HL-60/S4 treated with phorbol 12-myristate 13-acetate at 8.2 ng/mL for 4 days and 3 days (cell line): ENCODE data around the gene PDE8A.

Experiments
- in situ Hi-C: fragments of 300-500 bp; cut with MboI; formaldehyde crosslinking; loops from 2 replicates; pipeline ENCODE4 v1.15.0; 2022; ENCODE audit warnings: low sequenced_read_pairs

The PDE8A gene

DNA sequence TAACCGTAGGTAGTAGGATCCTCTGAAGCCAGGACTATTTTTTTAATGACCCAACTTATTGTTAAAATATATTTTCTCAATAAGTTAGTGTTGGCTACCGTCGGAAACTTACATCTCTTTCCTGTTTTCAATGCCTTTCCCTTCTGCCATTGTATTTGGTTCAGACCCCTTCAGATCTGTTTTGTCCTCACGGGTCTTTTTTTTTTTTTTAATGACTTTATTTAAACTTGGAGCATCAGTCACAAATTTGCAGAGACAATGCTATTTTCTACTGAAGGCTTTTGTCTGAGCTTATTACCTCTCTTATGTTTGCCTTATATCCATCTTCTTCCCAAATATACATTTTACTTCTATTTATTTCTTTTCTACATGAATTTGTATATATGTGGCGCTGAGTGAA is 47.6 kb downstream of the PDE8A start:
- in situ Hi-C loops = no loop called here

DNA sequence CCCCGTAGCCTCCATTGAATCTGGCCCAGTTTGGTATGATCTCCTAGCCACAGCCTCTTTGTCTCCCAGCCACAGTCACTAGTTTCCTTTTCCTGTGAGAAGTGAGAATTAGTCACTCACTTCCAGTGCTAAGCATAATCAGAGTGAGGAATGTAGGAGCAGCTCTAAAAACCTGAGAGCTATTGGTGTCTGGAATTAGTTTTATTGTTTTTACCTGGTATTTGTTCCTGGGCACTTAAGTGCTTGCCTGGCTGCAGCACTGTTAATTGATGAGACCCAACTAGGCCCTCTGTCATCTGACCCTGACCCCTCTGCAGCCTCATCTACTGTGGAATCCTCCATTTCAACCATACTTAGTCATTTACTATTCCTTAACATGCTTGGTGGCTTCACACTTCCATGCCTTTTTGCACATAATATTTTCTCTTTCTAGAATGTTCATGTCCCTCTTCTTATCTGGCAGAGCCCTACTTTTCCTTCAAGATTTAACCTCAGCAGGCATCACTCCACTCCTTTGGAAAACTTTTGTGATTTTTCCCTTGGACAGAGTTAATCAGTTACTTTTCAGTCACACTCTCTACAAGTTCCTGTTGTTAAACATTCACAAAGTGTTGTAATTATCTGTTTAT is 48.8 kb downstream of the PDE8A start:
- in situ Hi-C loops = no loop called here

DNA sequence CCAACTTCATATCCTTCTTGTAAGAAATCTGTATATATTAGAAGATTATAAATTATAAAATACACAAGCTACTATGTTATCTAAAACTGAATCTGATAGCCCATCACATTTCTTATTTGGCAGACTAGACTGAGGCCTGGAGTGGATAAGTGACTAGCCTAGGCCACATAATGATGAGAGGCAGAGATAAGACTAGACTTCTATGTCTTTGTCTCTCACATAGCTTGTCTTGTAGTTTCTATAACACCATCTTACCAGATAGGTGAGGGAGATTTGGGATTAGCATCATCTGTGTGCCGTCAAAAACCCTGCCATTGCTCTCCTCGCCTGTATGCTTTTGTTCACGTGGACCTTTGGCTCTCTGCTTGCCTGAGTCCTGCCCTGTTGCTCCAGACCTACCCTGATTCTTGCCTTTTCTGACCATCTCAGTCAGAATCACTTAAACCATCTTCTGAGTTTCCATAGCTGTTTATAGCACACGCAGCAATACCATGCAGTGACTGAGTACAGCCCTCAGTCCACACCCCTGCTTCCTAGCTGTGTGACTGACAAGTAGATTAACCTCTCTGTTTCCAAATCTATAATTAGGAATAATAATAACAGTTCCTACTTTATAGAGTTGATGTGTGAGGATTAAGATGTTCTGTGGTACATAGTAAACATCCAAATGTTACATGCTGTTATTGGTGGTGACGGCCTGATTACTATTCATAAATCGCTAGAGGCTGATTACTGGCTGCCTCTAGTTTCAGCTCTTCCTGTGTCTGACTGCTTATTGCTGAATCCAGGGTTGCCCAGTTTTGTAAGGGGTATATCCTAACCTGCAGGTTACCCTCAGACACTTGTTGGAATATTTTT is 49.7 kb downstream of the PDE8A start:
- in situ Hi-C loops = no loop called here

DNA sequence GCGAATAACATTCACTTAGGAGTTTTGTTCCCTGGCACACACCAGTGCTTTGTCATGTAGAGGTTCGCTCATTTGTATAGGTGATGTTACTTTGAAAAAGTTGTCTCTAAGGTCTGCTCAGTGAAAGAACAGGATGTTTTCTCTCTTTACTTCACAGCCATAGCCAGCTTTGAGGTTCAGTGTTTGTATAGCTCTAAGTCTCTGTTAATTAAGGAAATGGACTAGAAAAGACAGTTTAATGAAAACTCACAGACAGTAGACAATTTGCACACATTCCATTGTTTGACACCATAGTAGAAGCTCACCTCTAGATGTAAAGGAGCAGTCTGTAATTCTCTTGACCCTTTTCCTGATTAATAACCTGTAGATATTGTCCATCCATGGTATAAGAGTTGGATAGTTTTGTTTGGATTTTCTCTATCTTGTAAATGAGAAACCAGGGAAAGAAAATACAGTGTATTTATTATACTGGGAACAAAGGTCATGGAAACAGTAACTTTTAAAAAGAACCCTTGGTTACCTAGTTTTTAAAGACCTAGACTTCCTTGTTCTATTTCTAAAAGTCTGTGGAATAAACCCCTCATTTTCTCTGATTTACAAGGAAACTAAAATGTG is 50.4 kb downstream of the PDE8A start:
- in situ Hi-C loops = no loop called here

DNA sequence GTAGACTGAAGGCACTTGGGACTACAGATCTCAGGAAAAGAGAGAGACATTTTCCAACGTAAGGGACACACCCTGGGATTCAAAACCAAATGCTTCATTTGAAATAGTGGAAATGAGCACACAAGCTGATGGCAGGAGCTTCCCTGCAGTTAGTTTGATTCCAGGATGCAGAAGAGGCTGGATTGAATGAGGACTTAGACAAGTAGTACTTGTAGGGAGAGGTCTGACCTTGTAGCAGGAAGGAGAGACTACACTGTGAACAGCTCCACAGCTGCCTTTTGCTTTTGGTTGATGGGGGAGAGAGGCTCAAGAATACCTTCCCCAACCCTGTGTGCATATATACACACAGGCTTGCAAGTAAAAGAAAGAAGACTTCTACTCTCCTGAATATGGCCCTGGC is 51.5 kb downstream of the PDE8A start:
- in situ Hi-C loops = no loop called here

DNA sequence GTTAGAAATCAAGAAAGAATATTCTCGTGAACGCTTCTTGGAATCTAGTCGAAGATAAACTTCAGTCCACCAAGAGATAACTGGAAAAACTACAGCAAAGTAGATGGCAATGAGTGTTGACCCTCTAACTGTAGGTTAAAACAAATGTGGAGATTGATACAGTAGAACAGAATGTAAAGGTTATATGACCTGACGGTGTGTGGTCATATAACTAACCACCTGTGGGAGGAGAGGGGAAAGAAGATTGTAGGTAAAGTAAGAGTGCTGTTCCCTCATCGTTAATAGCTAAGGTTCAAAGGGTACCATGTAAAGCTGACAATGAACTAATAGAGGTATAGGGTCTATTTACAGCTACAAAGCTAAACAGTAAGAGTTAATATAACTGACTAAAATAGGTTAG is 52.6 kb downstream of the PDE8A start:
- in situ Hi-C loops = no loop called here

DNA sequence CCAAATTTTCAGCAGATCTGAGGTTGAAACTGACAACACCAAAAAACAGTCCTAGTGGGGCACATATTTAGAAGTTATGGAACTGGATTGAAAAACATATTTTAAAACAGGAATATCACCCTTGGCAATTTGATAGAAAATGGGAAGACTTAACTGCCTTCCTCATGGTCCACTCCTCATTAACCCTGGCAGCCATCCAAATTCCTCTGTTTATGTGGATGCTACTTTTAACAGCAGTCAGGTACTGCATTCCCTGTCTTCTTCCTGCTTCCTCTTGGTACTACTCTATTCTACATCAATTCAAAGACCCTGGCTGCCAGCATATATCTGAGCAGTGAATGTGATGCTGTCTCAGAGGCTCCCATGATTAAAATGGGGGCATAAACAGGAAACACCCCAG is 54.3 kb downstream of the PDE8A start:
- in situ Hi-C loops = no loop called here

DNA sequence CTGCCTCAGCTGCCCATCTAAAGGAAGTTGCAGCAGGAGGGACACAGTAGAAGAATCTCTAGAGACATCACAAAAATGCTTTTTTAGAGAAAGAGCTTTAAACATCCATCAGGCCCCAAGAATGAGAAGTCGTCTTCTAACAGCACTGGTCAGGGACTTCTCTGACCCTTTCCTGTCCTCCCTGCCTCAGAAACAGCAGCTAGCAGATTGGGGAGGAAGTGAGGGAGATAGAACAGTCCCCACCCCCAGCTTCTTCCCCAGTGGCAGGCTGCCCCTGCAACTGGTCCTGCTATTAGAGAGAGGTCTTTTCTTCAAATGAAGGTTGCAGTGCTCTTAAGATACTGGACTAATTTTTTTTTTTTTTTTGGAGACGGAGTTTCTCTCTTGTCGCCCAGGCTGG is 55.1 kb downstream of the PDE8A start:
- in situ Hi-C loops = no loop called here

DNA sequence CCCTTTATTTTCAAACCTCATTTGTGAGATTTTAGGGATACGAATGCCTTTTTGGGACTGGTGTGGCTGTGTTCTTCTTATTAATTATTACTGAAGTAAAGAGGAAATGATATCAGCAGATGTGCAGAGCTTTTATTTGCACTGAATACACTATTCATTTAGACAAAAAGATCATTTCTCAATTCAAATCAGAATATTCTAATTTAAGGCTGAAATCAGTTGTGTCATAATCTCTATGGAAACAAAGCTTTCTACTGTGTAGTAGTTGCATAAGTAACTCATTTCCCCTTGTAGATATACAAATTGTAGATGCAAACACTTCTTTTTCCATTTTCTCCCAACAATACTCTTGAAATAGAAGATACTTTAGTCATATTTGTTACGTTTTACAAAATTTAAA is 56.0 kb downstream of the PDE8A start:
- in situ Hi-C loops = no loop called here

DNA sequence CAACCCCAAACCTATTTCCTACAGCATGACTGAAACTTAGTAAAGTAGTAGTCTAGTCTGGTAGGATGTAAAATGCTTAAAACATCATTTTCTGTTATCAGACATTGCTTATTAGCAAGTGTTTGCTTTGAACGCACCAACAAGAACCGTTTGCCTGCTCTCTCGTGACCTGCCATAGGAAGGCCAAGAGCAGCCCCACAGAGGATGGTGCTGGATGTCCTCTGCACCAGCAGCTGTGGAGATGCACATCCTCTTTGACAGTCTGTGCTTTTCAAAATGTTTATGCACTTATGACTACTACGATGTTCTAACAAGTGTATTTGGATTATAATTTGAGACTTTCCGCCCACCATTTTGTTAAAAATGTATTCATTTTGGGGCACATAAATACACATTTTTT is 59.6 kb downstream of the PDE8A start:
- in situ Hi-C loops = loop anchor here (10.0 kb wide), 1 partner anchor 76 kb away; no protein-coding TSS in a partner anchor

DNA sequence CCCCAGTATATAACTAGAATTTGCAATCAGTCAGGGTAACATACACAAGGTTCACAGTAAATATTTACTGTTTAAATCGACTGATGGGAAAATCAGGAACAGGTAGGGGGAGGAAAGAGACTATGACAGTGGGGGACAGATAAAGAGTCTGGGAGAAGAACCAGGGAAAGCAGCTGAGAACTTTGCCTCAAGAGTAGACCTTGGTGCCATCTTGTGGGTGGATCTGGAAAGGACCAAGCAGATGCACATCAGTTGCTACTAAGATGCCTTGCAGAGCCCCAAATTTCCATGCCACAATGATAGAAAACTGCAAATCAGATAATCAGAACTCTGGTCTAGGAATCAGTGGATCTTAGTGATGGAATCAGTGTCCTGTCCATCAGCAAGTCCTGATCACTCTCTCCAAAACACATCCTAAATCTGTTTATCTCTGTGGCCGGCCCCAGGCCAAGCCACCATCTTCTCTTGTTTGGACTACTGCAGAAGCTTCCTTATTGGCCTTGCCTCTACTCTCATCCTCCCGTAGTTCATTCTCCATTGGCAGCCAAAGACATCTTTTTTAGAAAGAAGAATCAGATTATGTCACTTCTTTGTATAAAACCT is 62.7 kb downstream of the PDE8A start:
- in situ Hi-C loops = loop anchor here (10.0 kb wide), 1 partner anchor 80 kb away; no protein-coding TSS in a partner anchor

DNA sequence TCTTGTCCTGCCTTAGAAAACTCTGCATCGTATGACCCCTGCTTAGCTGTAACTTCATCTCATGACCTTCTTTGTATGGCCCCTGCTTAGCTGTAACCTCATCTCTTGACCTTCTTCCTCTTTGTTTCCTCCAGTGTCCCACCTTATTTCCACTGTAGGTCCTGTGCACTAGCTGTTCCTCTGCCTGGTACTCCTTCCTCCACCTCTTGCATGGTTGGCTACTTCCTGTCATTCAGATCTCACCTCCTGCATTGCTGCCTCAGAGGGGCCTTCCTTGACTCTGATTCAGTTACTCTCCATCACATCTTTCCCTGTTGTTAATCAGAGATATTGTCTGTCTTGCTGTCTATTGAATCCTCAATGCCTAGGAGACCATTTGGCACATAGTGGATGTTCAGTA is 63.2 kb downstream of the PDE8A start:
- in situ Hi-C loops = loop anchor here (10.0 kb wide), 1 partner anchor 80 kb away; no protein-coding TSS in a partner anchor

DNA sequence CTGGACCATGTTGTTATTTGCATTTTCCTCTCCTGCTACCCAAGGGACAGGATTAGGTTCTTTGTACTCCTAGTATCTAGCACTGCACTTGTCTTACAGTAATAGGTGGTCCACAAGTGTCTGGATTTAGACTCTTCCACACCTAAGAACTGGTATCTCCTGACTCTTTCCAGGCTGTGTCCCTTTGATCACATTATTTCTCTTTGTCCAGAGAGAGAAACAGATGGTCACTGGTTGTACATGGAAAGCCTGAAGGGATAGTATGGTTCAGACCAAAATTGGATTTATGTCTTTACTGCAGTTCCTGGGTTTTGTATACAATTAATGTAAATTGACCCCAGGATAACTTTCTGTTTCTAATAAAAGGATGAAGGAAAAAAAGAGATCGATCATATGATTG is 64.0 kb downstream of the PDE8A start:
- in situ Hi-C loops = loop anchor here (10.0 kb wide), 1 partner anchor 81 kb away; no protein-coding TSS in a partner anchor

DNA sequence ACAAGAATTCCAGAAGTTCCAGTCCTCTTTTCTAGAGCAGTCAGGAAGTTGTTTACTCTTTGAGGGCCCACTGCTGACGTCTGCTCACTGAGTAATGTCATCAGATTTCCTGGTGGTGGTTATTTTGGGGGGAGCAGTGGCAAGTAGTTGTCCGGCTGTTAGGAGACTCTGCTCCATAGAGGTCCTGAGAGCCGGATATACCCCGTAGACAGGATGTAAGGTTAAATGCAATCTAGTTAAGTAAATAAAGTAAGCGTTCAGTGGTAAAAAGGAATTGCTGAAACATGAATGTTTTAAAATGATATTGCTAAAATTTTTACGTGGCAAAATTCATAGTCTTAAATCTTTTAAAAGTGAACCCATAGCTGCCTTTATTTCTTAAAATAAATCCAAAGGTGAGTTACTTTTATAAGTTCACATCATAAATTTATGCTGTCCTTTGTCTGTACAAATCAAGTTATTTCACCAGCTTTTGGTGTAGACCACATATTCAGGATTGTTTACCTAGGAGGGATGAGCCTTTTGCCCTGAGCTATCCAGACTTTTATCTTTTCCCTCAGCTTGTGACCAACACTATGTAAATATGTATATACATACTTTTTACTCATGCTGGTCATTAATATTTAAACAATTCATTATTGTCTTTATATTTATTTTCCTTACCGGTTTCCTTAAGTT is 65.8 kb downstream of the PDE8A start:
- in situ Hi-C loops = loop anchor here (10.0 kb wide), 1 partner anchor 83 kb away; no protein-coding TSS in a partner anchor

DNA sequence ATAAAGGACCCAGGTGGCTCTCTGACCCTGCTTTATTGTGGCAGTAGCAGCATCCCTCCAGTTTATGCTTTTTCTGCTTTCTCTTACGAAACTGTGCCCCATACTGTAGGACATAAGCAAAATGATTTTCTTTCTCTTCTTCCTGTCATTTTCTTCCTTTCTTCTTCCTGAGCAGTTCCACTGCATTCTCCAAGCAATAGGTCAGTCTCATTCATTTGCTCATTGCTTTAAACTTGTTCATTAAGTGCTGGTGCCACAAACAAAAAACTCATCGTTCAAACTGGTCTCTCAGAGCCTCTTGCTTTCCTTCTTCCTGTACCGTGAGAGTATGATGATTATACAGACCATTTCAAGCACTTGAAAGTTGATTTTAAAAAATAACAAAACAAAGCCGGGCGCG is 66.8 kb downstream of the PDE8A start:
- in situ Hi-C loops = loop anchor here (10.0 kb wide), 1 partner anchor 84 kb away; no protein-coding TSS in a partner anchor

DNA sequence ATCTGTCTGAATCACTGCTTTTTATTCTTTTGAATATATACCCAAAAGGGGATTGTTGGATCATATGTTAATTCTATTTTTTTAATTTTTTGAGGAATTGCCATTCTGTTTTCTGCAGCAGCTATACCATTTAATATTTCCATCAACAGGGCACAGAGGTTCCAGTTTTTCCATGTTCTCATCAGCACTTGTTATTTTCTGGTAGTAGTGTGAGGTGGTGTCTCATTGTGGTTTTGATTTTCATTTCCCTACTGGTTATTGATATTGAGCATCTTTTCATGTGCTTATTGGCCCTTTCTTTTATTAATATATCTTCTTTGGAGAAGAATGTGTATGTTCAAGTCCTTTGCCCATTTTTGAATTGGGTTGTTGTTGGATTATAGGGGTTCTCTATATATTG is 68.1 kb downstream of the PDE8A start:
- in situ Hi-C loops = loop anchor here (10.0 kb wide), 1 partner anchor 85 kb away; no protein-coding TSS in a partner anchor

DNA sequence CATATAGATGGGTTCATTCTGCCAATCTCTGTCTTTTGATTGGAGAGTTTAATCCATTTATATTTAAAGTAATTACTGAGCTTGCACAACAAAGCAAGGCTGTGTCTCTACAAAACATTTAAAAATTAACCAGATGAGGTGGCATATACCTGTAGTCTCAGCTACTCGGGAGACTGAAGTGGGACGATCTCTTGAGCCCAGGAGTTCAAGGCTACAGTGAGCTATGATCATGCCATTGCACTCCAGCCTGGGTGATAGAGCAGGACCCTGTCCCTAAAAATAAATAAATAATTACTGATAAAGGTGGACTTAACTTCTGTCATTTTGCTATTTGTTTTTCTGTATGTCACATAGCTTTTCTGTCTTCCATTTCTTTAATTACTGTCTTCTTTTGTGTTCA is 78.1 kb downstream of the PDE8A start:
- in situ Hi-C loops = no loop called here

DNA sequence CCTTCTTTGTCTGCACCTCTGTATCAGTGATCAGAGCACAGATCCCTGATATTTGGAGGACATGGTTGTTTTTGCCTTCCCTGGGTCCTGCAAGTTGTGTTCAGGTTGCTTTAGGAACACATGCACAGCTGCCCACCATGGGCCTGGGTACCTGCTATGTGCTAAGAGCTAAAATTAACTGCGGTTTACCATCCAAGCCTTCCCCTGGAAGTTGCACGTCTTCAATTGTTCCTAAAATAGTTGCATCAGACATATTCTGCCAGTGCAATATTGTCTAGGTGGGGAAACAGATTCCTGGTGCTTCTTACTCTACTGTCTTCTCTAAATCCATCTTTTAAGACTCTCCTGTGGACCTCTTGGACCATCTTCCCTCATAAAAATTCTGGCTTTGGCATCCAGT is 80.9 kb downstream of the PDE8A start:
- in situ Hi-C loops = no loop called here

DNA sequence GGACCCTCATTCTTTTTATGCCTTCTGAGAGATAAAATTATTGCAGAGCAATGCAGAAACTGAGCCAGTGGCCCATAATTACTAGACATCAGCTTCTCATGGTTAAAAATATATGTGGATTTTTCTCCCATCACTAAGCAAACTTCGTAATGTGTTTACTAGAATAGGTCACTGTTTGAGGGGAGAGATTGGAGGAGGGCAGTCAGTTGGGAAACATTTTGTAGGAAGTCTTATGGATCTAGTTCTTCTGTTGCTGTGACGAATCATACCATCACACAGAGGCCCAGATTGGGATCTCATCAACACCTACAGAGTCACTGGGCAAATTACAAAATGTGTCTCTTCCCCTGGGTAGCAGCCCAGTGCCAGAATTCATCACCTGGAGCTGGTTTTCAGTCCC is 81.4 kb downstream of the PDE8A start:
- in situ Hi-C loops = no loop called here

DNA sequence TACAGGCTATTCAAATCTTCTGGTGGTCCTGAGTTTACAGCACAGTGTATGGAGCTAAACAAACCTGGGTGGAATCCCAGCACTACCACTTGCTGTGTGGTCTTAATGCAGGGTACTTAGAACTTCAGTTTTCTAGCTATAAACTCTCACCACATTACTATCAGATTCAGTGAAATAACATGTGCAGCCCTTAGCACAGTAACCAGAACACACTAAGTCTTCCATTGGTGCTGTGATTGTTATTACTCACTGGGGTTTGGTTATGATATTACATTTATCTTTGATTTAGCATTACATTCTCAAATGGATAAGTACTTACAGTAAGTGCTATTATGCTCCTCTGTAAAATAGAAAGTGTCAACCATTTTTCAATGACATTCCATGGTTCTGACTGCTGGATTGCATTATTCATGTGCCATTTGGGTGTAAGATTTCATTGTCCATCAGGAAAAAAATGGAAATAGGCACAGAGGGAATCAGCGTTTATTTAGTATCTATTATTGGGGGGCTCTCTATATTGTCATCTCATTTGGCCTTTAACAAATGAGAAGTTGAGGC is 81.9 kb downstream of the PDE8A start:
- in situ Hi-C loops = no loop called here
